SK-N-SH (cell line): ENCODE measurements around the gene QSOX1. TPM values are rescaled to one million over a fixed set of nuclear protein-coding genes. Genes with fewer than 3 reads are reported as not detected.

ENCODE experiments used
- CTCF ChIA-PET: fragments of 300-600, 350-600 bp; formaldehyde crosslinking; extraction: SDS; loops from one replicate; lab custom pipeline; 2021; lab: Yijun Ruan, JAX
- POLR2A ChIA-PET: fragments of 350-600 bp; sonication (Branson Sonifier 250); formaldehyde crosslinking; extraction: SDS; loops from one replicate; lab custom pipeline; 2020; ENCODE audit warnings: antibody characterized with exemption, inconsistent platforms; lab: Yijun Ruan, JAX
- DNase-seq: peaks from one replicate; pipeline ENCODE4 v3.0.0; 2012
- H2AFZ ChIP-seq: fragments of 200-600 bp; sonication (generic); 2 replicates; pipeline ENCODE4 v1.8.1; 2016; ENCODE audit warnings: antibody characterized with exemption, mild to moderate bottlenecking, low read depth
- H3F3A ChIP-seq: fragments of 200-600 bp; sonication (generic); replicated peaks from 2 replicates; pipeline ENCODE3; 2016; ENCODE audit warnings: antibody characterized with exemption, mild to moderate bottlenecking; ENCODE audit not compliant: insufficient read depth
- H3K27ac ChIP-seq, 2 experiments: fragments of 200-500 bp in 1 of 2; fragments of 200-600 bp in 1 of 2; sonication (Bioruptor generic) in 1 of 2; sonication (generic), shearing (Covaris generic) in 1 of 2; 2 replicates each; pipeline versions ENCODE4 v1.5.1 to v1.6.1; 2014 to 2016; ENCODE audit warnings: low read depth in 2 of 2, inconsistent platforms in 1 of 2, low read length in 1 of 2, mild to moderate bottlenecking in 1 of 2, mixed read lengths in 1 of 2
- H3K27me3 ChIP-seq: fragments of 200-600 bp; sonication (generic), shearing (Covaris generic); 2 replicates; pipeline ENCODE4 v1.6.1; 2016; ENCODE audit warnings: mixed run types; ENCODE audit not compliant: insufficient read depth
- H3K36me3 ChIP-seq, 2 experiments: fragments of 200-500 bp in 1 of 2; fragments of 200-600 bp in 1 of 2; sonication (Bioruptor generic) in 1 of 2; sonication (generic) in 1 of 2; replicated peaks in 1 of 2; 2 replicates each; pipeline versions ENCODE3 to v1.5.1; 2014 to 2016; ENCODE audit warnings: low read length in 1 of 2, mild to moderate bottlenecking in 1 of 2; ENCODE audit not compliant: insufficient read depth in 2 of 2, control insufficient read depth in 1 of 2
- H3K4me1 ChIP-seq, 2 experiments: fragments of 200-500 bp in 1 of 2; fragments of 200-600 bp in 1 of 2; sonication (Bioruptor generic) in 1 of 2; sonication (generic), shearing (Covaris generic) in 1 of 2; 2 replicates each; pipeline versions ENCODE4 v1.5.1 to v1.6.1; 2014 to 2016; ENCODE audit warnings: low read depth in 1 of 2, low read length in 1 of 2, mixed run types in 1 of 2; ENCODE audit not compliant: insufficient read depth in 2 of 2, control insufficient read depth in 1 of 2
- H3K4me2 ChIP-seq: fragments of 200-600 bp; sonication (generic), shearing (Covaris generic); 2 replicates; pipeline ENCODE4 v1.6.1; 2017; ENCODE audit warnings: mixed run types
- H3K4me3 ChIP-seq, 2 experiments: fragments of 200-500 bp in 1 of 2; fragments of 200-600 bp in 1 of 2; sonication (Bioruptor generic) in 1 of 2; sonication (generic), shearing (Covaris generic) in 1 of 2; 2 replicates each; pipeline versions ENCODE4 v1.5.1 to v1.8.1; 2014 to 2016; ENCODE audit warnings: low read depth in 2 of 2, inconsistent platforms in 1 of 2, low read length in 1 of 2, mild to moderate bottlenecking in 1 of 2, mixed read lengths in 1 of 2, moderate library complexity in 1 of 2
- H3K79me2 ChIP-seq: fragments of 200-600 bp; sonication (generic); 2 replicates; pipeline ENCODE4 v1.8.1; 2017; ENCODE audit warnings: mild to moderate bottlenecking; ENCODE audit not compliant: insufficient read depth
- H3K9ac ChIP-seq: fragments of 200-600 bp; sonication (generic); 2 replicates; pipeline ENCODE4 v1.6.1; 2017; ENCODE audit warnings: mixed run types
- H3K9me2 ChIP-seq: fragments of 200-600 bp; sonication (generic); 2 replicates; pipeline ENCODE4 v1.6.1; 2017; ENCODE audit warnings: mixed run types
- H3K9me3 ChIP-seq: fragments of 200-600 bp; sonication (generic); 2 replicates; pipeline ENCODE4 v1.6.1; 2017; ENCODE audit warnings: mixed run types, mild to moderate bottlenecking, moderate library complexity
- H4K20me1 ChIP-seq: fragments of 200-600 bp; sonication (generic); 2 replicates; pipeline ENCODE4 v1.6.1; 2017; ENCODE audit warnings: mild to moderate bottlenecking, mixed run types; ENCODE audit not compliant: insufficient read depth
- CHD2 ChIP-seq: fragments of 150-350 bp; IDR thresholded peaks from 2 replicates; pipeline ENCODE4 v1.6.1; 2018; ENCODE audit warnings: low read length; ENCODE audit not compliant: partially characterized antibody
- ELF1 ChIP-seq: IDR thresholded peaks from 2 replicates; pipeline ENCODE4 v1.4.0; 2012
- EZH2phosphoT487 ChIP-seq: fragments of 200-600 bp; sonication (generic); IDR thresholded peaks from 2 replicates; pipeline ENCODE4 v1.6.1; 2017; ENCODE audit warnings: low read depth, mixed run types, mild to moderate bottlenecking, antibody characterized with exemption, moderate library complexity, borderline replicate concordance
- FOSL2 ChIP-seq: IDR thresholded peaks from 2 replicates; pipeline ENCODE4 v1.4.0; 2012; ENCODE audit warnings: low read depth, mild to moderate bottlenecking, moderate library complexity, borderline replicate concordance
- IRF3 ChIP-seq: fragments of 150-350 bp; IDR thresholded peaks from 2 replicates; pipeline ENCODE4 v1.6.1; 2016; ENCODE audit warnings: mild to moderate bottlenecking, low read depth, low read length
- JUND ChIP-seq: IDR thresholded peaks from 2 replicates; pipeline ENCODE4 v1.4.0; 2012
- NRF1 ChIP-seq: IDR thresholded peaks from 2 replicates; pipeline ENCODE4 v1.6.1; 2012; ENCODE audit warnings: low read depth, mild to moderate bottlenecking, low read length
- RFX5 ChIP-seq: IDR thresholded peaks from 2 replicates; pipeline ENCODE4 v1.6.1; 2012; ENCODE audit warnings: mild to moderate bottlenecking, improper control_type of control experiment, low read length
- RXRA ChIP-seq: IDR thresholded peaks from 2 replicates; pipeline ENCODE4 v1.4.0; 2012; ENCODE audit warnings: low read depth, mild to moderate bottlenecking, borderline replicate concordance
- TCF12 ChIP-seq: IDR thresholded peaks from 2 replicates; pipeline ENCODE4 v1.4.0; 2012
- TEAD4 ChIP-seq: IDR thresholded peaks from 2 replicates; pipeline ENCODE4 v1.4.0; 2012; ENCODE audit warnings: mild to moderate bottlenecking, borderline replicate concordance; ENCODE audit not compliant: insufficient read depth
- YY1 ChIP-seq: IDR thresholded peaks from 2 replicates; pipeline ENCODE4 v1.4.0; 2012; ENCODE audit warnings: low read depth, mild to moderate bottlenecking
- ZBTB33 ChIP-seq: IDR thresholded peaks from 2 replicates; pipeline ENCODE4 v1.4.0; 2012; ENCODE audit warnings: low read depth, borderline replicate concordance
- WGBS: methylation state at CpG from one replicate; pipeline ENCODE4 v1.1.6; 2017; ENCODE audit warnings: low lambda C conversion rate; 5-methylcytosine and 5-hydroxymethylcytosine counted together
- polyA plus RNA-seq, 3 experiments: library from polyadenylated mRNA; depleted of rRNA; stranded (reverse); fragments of >200 nt; gene quantifications; 2 replicates each; pipeline ENCODE4 v1.2.3, GENCODE V29; 2012
- TF ChIP-seq, protein P1 (sequence below): IDR thresholded peaks from 2 replicates; pipeline ENCODE4 v1.6.1; 2012; ENCODE audit warnings: mild to moderate bottlenecking, low read depth, low read length, moderate library complexity

QSOX1 gene
- polyA plus RNA-seq, 1 of the 3 experiments (the other 2 are of a cell fraction), result 359 TPM

- DNase-seq, result no peak
- Histone ChIP-seq H2AFZ (no peak overlapping the region), H3K4me1 (peaks cover 0 to 2% of the 10 kb centered on the region in 2 experiments; a peak in 1 of 4 replicates), H3K9me3 (no peaks in the 10 kb centered on the region), H3K9me2 (no peaks in the 10 kb centered on the region), H3K4me2 (no peak overlapping the region), H3F3A (no peaks in the 10 kb centered on the region), H3K36me3 (no peaks in the 10 kb centered on the region), H3K27ac (no peak overlapping the region), H4K20me1 (no peaks in the 10 kb centered on the region), H3K27me3 (peaks cover 4% of the 10 kb centered on the region; the same call in 1 of the 2 replicates), H3K9ac (no peak overlapping the region), H3K4me3 (no peak overlapping the region), H3K79me2 (no peaks in the 10 kb centered on the region)
- POLR2A ChIA-PET, result no interaction called here
- TF ChIP-seq ZBTB33 (no peak), TCF12 (no peak), IRF3 (no peak), EZH2phosphoT487 (no peak), JUND (no peak), FOSL2 (no peak), CHD2 (no peak), NRF1 (no peak), RFX5 (no peak), ELF1 (no peak), YY1 (no peak), TEAD4 (no peak), RXRA (no peak)
- TF ChIP-seq, protein P1, sequence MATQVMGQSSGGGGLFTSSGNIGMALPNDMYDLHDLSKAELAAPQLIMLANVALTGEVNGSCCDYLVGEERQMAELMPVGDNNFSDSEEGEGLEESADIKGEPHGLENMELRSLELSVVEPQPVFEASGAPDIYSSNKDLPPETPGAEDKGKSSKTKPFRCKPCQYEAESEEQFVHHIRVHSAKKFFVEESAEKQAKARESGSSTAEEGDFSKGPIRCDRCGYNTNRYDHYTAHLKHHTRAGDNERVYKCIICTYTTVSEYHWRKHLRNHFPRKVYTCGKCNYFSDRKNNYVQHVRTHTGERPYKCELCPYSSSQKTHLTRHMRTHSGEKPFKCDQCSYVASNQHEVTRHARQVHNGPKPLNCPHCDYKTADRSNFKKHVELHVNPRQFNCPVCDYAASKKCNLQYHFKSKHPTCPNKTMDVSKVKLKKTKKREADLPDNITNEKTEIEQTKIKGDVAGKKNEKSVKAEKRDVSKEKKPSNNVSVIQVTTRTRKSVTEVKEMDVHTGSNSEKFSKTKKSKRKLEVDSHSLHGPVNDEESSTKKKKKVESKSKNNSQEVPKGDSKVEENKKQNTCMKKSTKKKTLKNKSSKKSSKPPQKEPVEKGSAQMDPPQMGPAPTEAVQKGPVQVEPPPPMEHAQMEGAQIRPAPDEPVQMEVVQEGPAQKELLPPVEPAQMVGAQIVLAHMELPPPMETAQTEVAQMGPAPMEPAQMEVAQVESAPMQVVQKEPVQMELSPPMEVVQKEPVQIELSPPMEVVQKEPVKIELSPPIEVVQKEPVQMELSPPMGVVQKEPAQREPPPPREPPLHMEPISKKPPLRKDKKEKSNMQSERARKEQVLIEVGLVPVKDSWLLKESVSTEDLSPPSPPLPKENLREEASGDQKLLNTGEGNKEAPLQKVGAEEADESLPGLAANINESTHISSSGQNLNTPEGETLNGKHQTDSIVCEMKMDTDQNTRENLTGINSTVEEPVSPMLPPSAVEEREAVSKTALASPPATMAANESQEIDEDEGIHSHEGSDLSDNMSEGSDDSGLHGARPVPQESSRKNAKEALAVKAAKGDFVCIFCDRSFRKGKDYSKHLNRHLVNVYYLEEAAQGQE, result no peak
- CTCF ChIA-PET, result interaction anchor here (0.7 to 1.4 kb wide), 5 partner anchors 15 to 234 kb away, joined by 3 to 5 read pairs (median 3); no protein-coding TSS in a partner anchor
- WGBS, result 66% methylated on average over 3 of the region's 3 CpGs
These were observed 92.4 kb downstream of the QSOX1 start for GRCh38 chr1:180247061-180247460.
